GM18907 (cell line): ENCODE results near the gene CD5L.

Experiments
- ATAC-seq: cut with Tn5 transposase; IDR thresholded peaks from one replicate; pipeline ENCODE4 v1.9.1; 2021; ENCODE audit warnings: mild to moderate bottlenecking, moderate library complexity; ENCODE audit not compliant: unreplicated experiment

Gene CD5L

GRCh38 chr1:157841708-157842107 lies at the start of gene CD5L:
CD5L (minus strand) TSS chr1:157841808; CDS start chr1:157841701, 107 bp downstream.
- no peak for ATAC-seq

DNA sequence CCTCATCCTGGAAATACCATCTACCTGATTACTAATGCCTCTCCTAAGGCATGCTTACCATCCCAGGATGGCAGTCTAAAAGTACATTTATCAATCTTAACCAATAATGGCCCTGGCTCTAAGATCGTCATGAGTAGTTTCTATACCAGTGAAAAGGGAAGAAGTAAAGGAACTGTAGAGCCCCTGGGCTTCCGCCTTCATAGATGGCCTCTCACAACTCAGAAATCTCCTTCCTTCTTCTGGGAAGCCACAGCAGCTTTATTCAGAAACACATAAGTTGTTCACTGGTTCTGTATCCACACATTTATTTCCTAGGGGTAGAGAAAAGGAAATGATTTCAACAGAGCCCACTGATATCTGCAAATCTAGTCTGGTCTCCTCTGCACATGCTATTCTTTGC lies 41.0 kb upstream of the CD5L start:
- no peak for ATAC-seq

DNA sequence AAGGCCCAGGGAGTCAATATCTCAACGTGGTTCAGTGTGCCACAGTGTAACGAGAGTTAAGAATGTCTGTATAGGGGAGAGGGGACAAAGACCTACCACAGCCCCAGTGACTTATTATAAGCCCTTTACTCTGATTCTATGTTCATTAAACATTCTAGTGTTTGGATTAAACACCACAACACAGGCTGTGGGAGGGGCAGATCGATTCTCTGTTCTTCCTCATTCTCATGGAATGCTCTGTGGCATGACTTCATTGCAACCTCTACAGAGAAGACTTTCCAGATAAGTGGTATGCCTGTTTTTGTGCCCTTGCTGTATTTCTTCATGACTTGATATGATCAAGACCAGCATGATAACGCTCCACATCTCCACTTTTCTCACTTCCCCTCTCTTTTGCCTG lies 39.0 kb upstream of the CD5L start:
- no peak for ATAC-seq

DNA sequence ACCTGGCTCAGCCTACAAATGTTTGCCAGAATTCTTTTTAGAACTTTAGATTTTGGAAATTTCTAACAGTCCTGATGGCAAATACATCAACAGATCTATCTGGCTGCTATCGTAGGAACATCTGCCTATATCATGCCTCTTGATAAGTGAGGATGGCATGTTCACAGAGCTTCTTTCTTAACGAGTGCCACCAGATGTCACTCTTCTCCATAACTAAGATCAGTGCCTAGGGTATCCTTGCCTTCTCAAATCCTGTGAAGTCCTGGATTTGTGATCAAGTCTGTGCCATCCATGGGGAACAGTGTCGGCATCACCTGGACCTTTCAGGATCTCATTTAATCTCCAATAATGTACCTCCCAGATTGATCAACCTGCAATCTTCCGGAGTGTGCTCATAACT lies 36.5 kb upstream of the CD5L start:
- no peak for ATAC-seq

- no peak for ATAC-seq
These were observed 28.9 kb upstream of the CD5L start for GRCh38 chr1:157870490-157870889.

DNA sequence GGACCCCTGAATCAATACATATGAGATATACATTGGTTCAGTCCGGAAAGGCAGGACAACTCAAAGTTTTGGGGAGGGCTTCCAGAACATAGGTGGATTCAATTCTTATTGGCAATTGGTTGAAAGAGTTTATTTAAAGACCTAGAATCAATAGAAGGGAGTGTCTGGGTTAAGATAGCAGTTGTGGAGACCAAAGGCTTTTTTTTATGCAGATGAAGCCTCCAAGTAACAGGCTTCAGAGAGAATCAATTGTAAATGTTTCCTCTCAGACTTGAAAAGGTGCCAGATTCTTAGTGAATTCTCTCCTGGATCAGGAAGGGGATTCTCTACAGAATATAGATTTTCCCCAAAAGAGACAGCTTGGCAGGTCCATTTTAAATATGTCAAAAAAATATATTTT lies 27.0 kb upstream of the CD5L start:
- ATAC-seq, result no peak

- ATAC-seq, result no peak
These were observed 20.8 kb upstream of the CD5L start for GRCh38 chr1:157862114-157863070.

- ATAC-seq, result no peak
These were observed 14.9 kb upstream of the CD5L start for GRCh38 chr1:157856538-157856937.

DNA sequence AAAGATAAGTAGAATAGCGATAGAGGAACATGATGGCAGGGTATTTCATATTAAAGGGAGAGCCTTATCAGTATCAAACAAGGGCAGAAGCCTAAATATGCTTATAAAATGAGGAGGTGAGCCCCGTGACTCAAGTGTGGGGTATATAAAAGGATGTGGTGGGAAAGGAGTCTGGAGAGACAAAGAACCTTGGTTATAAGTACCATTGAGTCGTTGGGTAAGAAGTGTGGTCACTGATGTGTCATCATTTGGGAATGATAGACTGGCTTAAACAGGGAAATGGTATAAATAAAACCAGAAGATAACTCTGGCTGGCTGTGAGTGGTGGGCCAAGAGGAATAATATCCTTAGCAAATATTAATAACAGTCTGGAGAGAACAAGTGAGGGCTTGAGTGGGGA lies 10.9 kb upstream of the CD5L start:
- no peak for ATAC-seq

GRCh38 chr1:157849229-157849875 lies 7.7 kb upstream of the CD5L start:
- no peak for ATAC-seq

DNA sequence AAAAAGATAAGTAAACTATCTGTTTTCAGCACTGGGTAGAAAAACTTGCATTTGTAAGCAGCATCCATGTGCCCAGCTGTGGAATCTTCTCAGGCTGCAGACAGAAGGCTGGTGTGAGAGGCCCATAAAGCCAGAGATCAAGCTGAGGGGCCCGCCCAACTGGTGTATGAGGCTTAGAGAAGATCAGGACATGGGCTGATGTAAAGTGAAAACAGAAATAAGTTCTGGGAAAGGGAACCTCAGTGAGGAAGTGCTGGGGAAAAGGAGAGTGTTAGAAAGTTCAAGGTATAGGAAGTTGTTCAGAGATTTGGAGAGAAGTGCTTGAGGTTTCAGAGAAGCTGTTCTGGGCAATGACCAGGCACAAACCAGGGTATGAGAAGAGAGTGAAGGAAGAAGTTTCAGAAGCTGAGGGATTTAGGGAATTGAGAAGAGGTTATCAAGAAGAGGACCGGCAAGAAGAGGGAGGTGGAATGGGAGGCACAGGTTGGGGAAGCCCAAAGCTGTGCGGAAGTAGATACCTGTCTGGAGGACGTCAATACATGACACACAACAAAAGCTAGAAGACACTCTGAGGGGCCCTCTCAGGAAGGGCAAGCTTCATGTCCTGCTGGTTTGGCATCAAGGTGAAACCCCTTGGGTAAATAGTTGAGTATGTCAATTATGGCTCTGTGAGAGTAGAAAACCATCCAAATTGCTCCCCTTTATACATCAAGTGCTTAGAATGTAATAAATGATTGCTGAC lies 2.7 kb upstream of the CD5L start:
- no peak for ATAC-seq

- no peak for ATAC-seq
These were observed 1.3 kb upstream of the CD5L start for GRCh38 chr1:157842939-157843338.

DNA sequence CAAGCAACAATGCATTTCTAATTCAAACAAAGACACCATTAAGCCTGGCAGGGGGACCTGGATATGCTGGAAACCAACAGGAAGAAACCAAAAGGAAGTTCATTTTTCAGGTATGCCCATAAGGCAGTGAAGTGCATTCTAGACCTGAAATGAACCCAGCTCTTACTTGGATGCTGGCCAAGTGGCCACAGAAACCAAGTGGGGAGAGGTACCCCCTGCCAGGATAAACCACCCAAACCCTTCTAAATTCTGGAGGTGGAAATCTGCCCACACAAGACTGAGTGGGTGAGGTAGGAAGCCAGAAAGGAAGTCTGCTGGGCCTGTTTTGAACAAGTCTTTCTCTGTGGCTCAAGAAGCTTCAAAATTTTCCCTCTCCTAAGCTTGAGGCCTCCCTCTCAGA lies 2.6 kb downstream of the CD5L start:
- ATAC-seq, result no peak

DNA sequence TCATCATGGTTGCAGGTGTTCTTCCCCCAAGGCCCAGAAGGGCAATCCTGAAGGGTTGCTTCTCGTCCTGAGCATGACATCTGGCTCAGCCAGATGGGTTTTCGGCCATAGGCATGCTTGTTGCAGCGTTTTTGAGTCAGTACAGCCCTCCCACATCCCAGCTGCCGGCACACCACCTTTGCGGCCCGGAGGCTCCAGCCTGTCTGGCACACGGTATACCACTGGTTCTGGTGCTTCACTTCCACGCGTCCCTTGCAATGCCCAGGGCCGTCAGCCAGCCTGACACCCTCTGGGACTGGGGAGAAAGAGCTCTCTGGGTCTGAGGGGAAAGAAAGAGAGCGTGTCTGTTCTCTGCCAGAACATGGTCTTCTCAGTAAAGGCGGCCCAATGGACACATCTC lies 7.2 kb downstream of the CD5L start:
- no peak for ATAC-seq

DNA sequence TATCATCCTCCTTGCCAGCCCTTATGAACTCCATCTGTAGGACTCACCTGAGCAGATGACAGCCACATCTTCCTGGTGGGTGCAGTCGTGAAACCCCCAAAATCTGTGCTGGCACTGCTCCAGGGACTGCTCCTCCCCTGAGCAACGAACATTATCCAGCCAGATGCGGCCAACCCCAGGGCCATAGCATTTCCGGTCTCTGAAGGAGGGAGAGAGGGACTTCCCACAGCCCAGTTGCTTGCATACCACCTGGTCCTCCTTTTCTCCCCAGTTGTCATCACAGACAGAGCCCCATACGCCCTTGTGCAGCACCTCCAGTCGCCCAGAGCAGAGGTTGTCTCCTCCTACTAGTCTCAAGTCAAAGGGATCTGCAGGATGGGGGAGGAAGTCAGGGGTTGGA lies 8.5 kb downstream of the CD5L start:
- ATAC-seq, result no peak

DNA sequence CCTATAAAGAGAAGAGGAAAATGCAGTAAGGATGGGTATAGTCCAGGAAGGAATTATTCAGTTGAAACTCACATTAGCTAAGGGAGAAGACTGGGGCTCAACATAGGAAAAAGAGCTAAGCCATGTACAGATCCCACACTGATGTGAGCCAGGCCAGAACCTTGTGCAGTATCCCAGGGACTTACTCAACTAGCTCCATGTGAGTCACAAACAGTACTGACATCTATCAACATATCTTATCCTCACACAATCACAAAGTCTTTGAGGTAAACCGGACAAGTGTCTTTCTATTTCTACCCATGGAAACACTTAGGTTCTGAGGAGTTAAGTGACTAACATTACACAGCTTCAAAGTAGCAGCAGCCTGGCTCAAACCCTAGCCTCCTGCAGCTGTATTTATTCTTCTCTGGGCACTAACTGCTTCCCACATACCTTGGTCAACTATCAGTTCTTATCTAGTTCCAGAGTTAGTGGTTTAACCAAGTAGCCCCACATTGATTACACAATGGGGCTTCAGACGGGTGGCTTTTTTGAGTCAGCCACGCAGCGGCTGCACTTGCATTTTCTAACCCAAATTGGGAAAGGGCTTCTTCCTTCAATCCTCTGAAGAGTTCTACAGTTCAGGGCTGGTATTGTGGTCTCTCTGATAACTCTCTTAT lies 9.5 kb downstream of the CD5L start:
- ATAC-seq, result no peak

DNA sequence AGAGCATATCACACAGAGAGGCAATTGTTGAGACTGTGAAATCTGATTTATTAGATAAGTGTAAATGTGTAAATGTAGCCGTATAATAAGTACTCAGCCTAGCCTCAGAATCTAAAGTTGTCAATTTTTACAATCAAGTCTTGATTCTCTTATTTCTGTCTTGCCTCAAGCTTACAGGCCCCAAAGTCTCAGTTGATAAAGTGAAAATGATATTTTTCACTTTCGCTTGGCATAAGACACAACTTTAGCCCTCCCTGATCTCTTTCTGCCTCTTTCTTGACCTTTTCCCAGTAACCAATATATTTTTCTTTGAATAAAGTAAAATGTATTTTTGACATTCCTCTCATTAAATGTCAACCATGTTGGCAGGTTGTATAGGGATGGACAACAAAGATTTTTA lies 10.7 kb downstream of the CD5L start:
- no peak for ATAC-seq

- ATAC-seq, result no peak
These were observed 11.9 kb downstream of the CD5L start for GRCh38 chr1:157829711-157830110.

GRCh38 chr1:157829210-157829609 lies 12.4 kb downstream of the CD5L start:
- no peak for ATAC-seq

DNA sequence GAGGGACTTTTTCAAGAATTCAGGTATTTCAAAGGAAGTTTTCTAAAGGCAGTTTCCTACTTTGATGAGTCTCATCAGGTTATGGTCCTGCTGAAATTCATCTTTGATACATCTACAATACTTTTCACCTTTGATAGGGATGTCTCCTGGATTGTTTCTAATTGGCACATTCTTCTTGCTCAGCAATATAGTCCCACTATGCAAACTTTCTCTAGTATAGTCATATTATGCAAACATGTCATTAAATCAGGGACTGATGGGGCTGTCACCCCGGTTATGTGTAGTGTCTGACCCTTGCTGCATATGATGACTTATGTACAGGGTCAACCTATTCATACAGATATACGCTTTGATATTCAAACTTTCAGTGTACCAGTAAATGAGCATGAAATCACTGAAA lies 21.3 kb downstream of the CD5L start:
- ATAC-seq, result no peak

- ATAC-seq, result no peak
These were observed 21.7 kb downstream of the CD5L start, which contains the start of gene FCRL1 for GRCh38 chr1:157819896-157820295. FCRL1 (minus strand) TSS chr1:157820120; CDS start chr1:157820037, 83 bp downstream.
